ENCODE results near the gene EP400. TPM values are rescaled to one million over a fixed set of nuclear protein-coding genes. Genes with fewer than 3 reads are reported as not detected.
"Not testable (repeated sequence)": the region's sequence is repeated elsewhere in the genome, so short reads cannot be mapped to it uniquely, and the experiment has no call there.

Gene EP400
- total and polyA plus RNA-seq, 4 donors, result 11.4 to 47.8 (median 25.7) TPM

DNA sequence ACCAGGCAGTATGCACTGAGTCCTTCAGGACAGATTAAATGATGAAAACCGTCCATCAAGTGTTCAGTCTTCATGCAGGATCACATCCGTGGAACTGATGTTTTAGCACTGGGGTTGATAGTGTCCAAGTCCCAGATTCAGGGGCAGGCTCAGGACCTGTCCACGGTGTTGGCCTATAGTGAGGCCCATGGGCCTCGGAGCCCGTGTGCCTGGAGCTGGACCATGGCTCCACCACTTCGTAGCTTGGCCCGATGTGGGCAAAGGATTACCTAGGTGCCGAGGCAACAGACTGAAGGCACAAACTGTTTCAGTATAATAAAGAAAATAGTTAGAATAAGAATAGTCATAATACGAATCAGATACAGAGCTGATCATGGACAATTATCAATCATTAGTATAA, 152.6 kb downstream of the EP400 start:
- Histone ChIP-seq H3K36me3 (ENCODE audit: control insufficient read depth in 4 of 4, insufficient read depth in 4 of 4, low read length in 4 of 4) (peaks cover 0 to 10% (median 3%) of the 10 kb centered on the region in 4 donors), H3K27ac (ENCODE audit: low read depth in 1 of 2, low read length in 1 of 2) (no peak overlapping the region), H3K4me1 (ENCODE audit: control insufficient read depth in 5 of 5, insufficient read depth in 5 of 5, low read length in 5 of 5) (no peaks in the 10 kb centered on the region), H3K4me3 (no peak overlapping the region), H3K27me3 (ENCODE audit: control insufficient read depth in 3 of 3, insufficient read depth in 3 of 3, low read length in 2 of 3) (no peaks in the 10 kb centered on the region), H3K9me3 (ENCODE audit: control insufficient read depth in 4 of 4, insufficient read depth in 3 of 4, low read length in 3 of 4) (peaks cover 0 to 2% (median 0%) of the 10 kb centered on the region in 4 donors), H3K9ac (ENCODE audit: insufficient read depth in 1 of 2, low read length in 2 of 2) (no peak overlapping the region)
- 91 to 93% methylated on average over 9 of the region's 9 CpGs for WGBS, 2 donors
- ATAC-seq (ENCODE audit: insufficient read depth, low FRiP score), result no peak
- TF ChIP-seq, protein P1, sequence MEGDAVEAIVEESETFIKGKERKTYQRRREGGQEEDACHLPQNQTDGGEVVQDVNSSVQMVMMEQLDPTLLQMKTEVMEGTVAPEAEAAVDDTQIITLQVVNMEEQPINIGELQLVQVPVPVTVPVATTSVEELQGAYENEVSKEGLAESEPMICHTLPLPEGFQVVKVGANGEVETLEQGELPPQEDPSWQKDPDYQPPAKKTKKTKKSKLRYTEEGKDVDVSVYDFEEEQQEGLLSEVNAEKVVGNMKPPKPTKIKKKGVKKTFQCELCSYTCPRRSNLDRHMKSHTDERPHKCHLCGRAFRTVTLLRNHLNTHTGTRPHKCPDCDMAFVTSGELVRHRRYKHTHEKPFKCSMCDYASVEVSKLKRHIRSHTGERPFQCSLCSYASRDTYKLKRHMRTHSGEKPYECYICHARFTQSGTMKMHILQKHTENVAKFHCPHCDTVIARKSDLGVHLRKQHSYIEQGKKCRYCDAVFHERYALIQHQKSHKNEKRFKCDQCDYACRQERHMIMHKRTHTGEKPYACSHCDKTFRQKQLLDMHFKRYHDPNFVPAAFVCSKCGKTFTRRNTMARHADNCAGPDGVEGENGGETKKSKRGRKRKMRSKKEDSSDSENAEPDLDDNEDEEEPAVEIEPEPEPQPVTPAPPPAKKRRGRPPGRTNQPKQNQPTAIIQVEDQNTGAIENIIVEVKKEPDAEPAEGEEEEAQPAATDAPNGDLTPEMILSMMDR (IDR thresholded peaks at IDR 0.05; ENCODE audit: control extremely low read depth, extremely low read depth), result no peak
- no peak for DNase-seq

DNA sequence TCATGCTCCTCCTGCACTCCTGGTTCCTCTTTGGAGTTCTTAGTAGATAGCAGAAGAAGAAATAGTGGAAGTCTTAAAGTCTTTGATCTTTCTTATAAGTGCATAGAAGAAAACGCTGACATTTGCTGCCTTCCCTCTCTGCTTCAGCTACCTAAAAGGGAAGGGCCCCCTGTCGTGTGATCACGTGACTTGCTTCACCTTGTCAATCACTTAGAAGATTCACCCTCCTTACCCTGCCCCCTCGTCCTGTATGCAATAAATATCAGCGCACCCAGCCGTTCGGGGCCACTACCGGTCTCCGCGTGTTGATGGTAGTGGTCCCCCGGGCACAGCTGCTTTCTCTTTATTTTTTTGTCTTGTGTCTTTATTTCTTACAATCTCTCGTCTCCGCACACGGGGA, 153.3 kb downstream of the EP400 start:
- DNase-seq; H3K27me3 ChIP-seq (ENCODE audit: control insufficient read depth in 3 of 3, insufficient read depth in 3 of 3, low read length in 2 of 3); H3K27ac ChIP-seq (ENCODE audit: low read depth in 1 of 2, low read length in 1 of 2); ATAC-seq (ENCODE audit: insufficient read depth, low FRiP score); H3K9me3 ChIP-seq (ENCODE audit: control insufficient read depth in 4 of 4, insufficient read depth in 3 of 4, low read length in 3 of 4); H3K4me1 ChIP-seq (ENCODE audit: control insufficient read depth in 5 of 5, insufficient read depth in 5 of 5, low read length in 5 of 5); H3K9ac ChIP-seq (ENCODE audit: insufficient read depth in 1 of 2, low read length in 2 of 2); H3K4me3 ChIP-seq: not testable (repeated sequence)
- WGBS, 2 donors, result 78 to 87% methylated on average over 14 of the region's 14 CpGs
- H3K36me3 ChIP-seq (ENCODE audit: control insufficient read depth in 4 of 4, insufficient read depth in 4 of 4, low read length in 4 of 4), result peaks cover 0 to 11% (median 4%) of the 10 kb centered on the region in 4 donors

DNA sequence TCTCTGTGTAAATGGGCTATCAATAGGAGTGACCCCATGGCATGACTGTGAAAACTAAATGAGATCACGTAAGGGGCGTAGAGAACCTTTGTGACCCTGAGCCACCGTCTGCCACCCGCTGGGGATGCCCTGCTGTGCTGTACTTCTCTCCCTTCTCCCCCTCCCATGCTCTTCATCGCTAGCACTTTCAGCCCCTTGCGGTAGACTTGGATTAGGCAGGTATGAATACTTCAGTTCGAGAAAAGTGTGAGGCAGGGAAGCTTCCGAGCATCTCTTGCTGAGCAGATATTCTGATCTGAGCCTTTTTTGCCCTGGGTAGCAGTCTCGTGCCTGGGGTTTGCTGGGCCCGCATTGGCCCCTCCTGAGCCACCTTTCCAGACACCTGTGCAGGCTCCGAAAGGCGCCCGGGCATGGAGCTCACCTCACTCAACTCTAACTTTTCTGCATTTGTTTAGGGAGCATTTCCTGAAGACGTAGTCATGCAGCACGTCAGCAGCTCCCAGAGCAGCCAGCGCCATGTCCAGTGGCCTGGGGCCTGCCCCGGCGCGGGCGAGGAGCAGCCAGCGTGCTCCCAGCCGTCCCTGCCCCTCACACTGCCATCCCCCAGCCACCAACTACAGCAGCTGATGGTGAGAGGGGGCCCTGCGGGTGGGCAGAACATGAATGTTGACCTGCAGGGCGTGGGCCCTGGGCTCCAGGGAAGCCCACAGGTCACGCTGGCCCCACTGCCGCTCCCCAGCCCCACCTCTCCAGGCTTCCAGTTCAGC, 154.0 kb downstream of the EP400 start:
- Histone ChIP-seq H3K9ac (ENCODE audit: insufficient read depth in 1 of 2, low read length in 2 of 2) (no peak overlapping the region), H3K4me1 (ENCODE audit: control insufficient read depth in 5 of 5, insufficient read depth in 5 of 5, low read length in 5 of 5) (no peaks in the 10 kb centered on the region), H3K36me3 (ENCODE audit: control insufficient read depth in 4 of 4, insufficient read depth in 4 of 4, low read length in 4 of 4) (peaks cover 0 to 17% (median 6%) of the 10 kb centered on the region in 4 donors), H3K4me3 (no peak overlapping the region), H3K27me3 (ENCODE audit: control insufficient read depth in 3 of 3, insufficient read depth in 3 of 3, low read length in 2 of 3) (no peaks in the 10 kb centered on the region), H3K27ac (ENCODE audit: low read depth in 1 of 2, low read length in 1 of 2) (no peak overlapping the region), H3K9me3 (ENCODE audit: control insufficient read depth in 4 of 4, insufficient read depth in 3 of 4, low read length in 3 of 4) (peaks cover 0 to 2% (median 0%) of the 10 kb centered on the region in 4 donors)
- DNase-seq (no peak), ATAC-seq (ENCODE audit: insufficient read depth, low FRiP score) (no peak)
- WGBS, 2 donors, result 89 to 91% methylated on average over 26 of the region's 26 CpGs
- TF ChIP-seq, protein P1 (IDR thresholded peaks at IDR 0.05; ENCODE audit: control extremely low read depth, extremely low read depth), result no peak

DNA sequence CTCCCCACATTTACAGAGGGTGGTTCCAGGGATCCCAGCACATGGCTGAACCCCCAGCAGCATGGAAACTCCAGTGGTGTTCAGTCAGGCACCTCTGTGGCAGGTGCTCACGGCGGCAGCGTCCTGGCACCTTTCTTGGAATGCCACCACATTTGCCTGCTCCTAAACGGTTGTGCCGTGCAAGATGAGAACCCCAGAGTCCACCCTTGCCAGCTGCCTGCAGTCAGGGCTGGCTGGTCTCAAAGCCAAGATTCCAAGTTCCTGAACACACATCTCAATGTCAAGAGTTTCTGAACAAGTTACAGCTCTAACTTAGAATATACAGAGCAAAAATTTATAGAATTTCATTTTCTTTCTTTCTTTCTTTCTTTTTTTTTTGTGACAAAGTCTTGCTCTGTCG, 155.7 kb downstream of the EP400 start:
- Histone ChIP-seq H3K27me3 (ENCODE audit: control insufficient read depth in 3 of 3, insufficient read depth in 3 of 3, low read length in 2 of 3) (no peaks in the 10 kb centered on the region), H3K9me3 (ENCODE audit: control insufficient read depth in 4 of 4, insufficient read depth in 3 of 4, low read length in 3 of 4) (peaks cover 0 to 2% (median 0%) of the 10 kb centered on the region in 4 donors), H3K4me1 (ENCODE audit: control insufficient read depth in 5 of 5, insufficient read depth in 5 of 5, low read length in 5 of 5) (no peaks in the 10 kb centered on the region), H3K4me3 (no peak overlapping the region), H3K27ac (ENCODE audit: low read depth in 1 of 2, low read length in 1 of 2) (no peak overlapping the region), H3K9ac (ENCODE audit: insufficient read depth in 1 of 2, low read length in 2 of 2) (no peak overlapping the region), H3K36me3 (ENCODE audit: control insufficient read depth in 4 of 4, insufficient read depth in 4 of 4, low read length in 4 of 4) (peaks cover 0 to 18% (median 10%) of the 10 kb centered on the region in 4 donors)
- no peak for DNase-seq
- no peak for ATAC-seq (ENCODE audit: insufficient read depth, low FRiP score)
- TF ChIP-seq, protein P1 (IDR thresholded peaks at IDR 0.05; ENCODE audit: control extremely low read depth, extremely low read depth), result no peak
- WGBS, 2 donors, result 91 to 98% methylated on average over 6 of the region's 6 CpGs
